SK-N-SH (cell line): Measurements from ENCODE around the gene BTBD2. TPM values are rescaled to one million over a fixed set of nuclear protein-coding genes. Genes with fewer than 3 reads are reported as not detected.

Experiments
- CTCF ChIA-PET: fragments of 300-600, 350-600 bp; formaldehyde crosslinking; extraction: SDS; loops from one replicate; lab custom pipeline; 2021; lab: Yijun Ruan, JAX
- POLR2A ChIA-PET: fragments of 350-600 bp; sonication (Branson Sonifier 250); formaldehyde crosslinking; extraction: SDS; loops from one replicate; lab custom pipeline; 2020; ENCODE audit warnings: antibody characterized with exemption, inconsistent platforms; lab: Yijun Ruan, JAX
- DNase-seq: peaks from one replicate; pipeline ENCODE4 v3.0.0; 2012
- H2AFZ ChIP-seq: fragments of 200-600 bp; sonication (generic); 2 replicates; pipeline ENCODE4 v1.8.1; 2016; ENCODE audit warnings: antibody characterized with exemption, mild to moderate bottlenecking, low read depth
- H3F3A ChIP-seq: fragments of 200-600 bp; sonication (generic); replicated peaks from 2 replicates; pipeline ENCODE3; 2016; ENCODE audit warnings: antibody characterized with exemption, mild to moderate bottlenecking; ENCODE audit not compliant: insufficient read depth
- H3K27ac ChIP-seq, 2 experiments: fragments of 200-500 bp in 1 of 2; fragments of 200-600 bp in 1 of 2; sonication (Bioruptor generic) in 1 of 2; sonication (generic), shearing (Covaris generic) in 1 of 2; 2 replicates each; pipeline versions ENCODE4 v1.5.1 to v1.6.1; 2014 to 2016; ENCODE audit warnings: low read depth in 2 of 2, inconsistent platforms in 1 of 2, low read length in 1 of 2, mild to moderate bottlenecking in 1 of 2, mixed read lengths in 1 of 2
- H3K27me3 ChIP-seq: fragments of 200-600 bp; sonication (generic), shearing (Covaris generic); 2 replicates; pipeline ENCODE4 v1.6.1; 2016; ENCODE audit warnings: mixed run types; ENCODE audit not compliant: insufficient read depth
- H3K36me3 ChIP-seq, 2 experiments: fragments of 200-500 bp in 1 of 2; fragments of 200-600 bp in 1 of 2; sonication (Bioruptor generic) in 1 of 2; sonication (generic) in 1 of 2; replicated peaks in 1 of 2; 2 replicates each; pipeline versions ENCODE3 to v1.5.1; 2014 to 2016; ENCODE audit warnings: low read length in 1 of 2, mild to moderate bottlenecking in 1 of 2; ENCODE audit not compliant: insufficient read depth in 2 of 2, control insufficient read depth in 1 of 2
- H3K4me1 ChIP-seq, 2 experiments: fragments of 200-500 bp in 1 of 2; fragments of 200-600 bp in 1 of 2; sonication (Bioruptor generic) in 1 of 2; sonication (generic), shearing (Covaris generic) in 1 of 2; 2 replicates each; pipeline versions ENCODE4 v1.5.1 to v1.6.1; 2014 to 2016; ENCODE audit warnings: low read depth in 1 of 2, low read length in 1 of 2, mixed run types in 1 of 2; ENCODE audit not compliant: insufficient read depth in 2 of 2, control insufficient read depth in 1 of 2
- H3K4me2 ChIP-seq: fragments of 200-600 bp; sonication (generic), shearing (Covaris generic); 2 replicates; pipeline ENCODE4 v1.6.1; 2017; ENCODE audit warnings: mixed run types
- H3K4me3 ChIP-seq, 2 experiments: fragments of 200-500 bp in 1 of 2; fragments of 200-600 bp in 1 of 2; sonication (Bioruptor generic) in 1 of 2; sonication (generic), shearing (Covaris generic) in 1 of 2; 2 replicates each; pipeline versions ENCODE4 v1.5.1 to v1.8.1; 2014 to 2016; ENCODE audit warnings: low read depth in 2 of 2, inconsistent platforms in 1 of 2, low read length in 1 of 2, mild to moderate bottlenecking in 1 of 2, mixed read lengths in 1 of 2, moderate library complexity in 1 of 2
- H3K79me2 ChIP-seq: fragments of 200-600 bp; sonication (generic); 2 replicates; pipeline ENCODE4 v1.8.1; 2017; ENCODE audit warnings: mild to moderate bottlenecking; ENCODE audit not compliant: insufficient read depth
- H3K9ac ChIP-seq: fragments of 200-600 bp; sonication (generic); 2 replicates; pipeline ENCODE4 v1.6.1; 2017; ENCODE audit warnings: mixed run types
- H3K9me2 ChIP-seq: fragments of 200-600 bp; sonication (generic); 2 replicates; pipeline ENCODE4 v1.6.1; 2017; ENCODE audit warnings: mixed run types
- H3K9me3 ChIP-seq: fragments of 200-600 bp; sonication (generic); 2 replicates; pipeline ENCODE4 v1.6.1; 2017; ENCODE audit warnings: mixed run types, mild to moderate bottlenecking, moderate library complexity
- H4K20me1 ChIP-seq: fragments of 200-600 bp; sonication (generic); 2 replicates; pipeline ENCODE4 v1.6.1; 2017; ENCODE audit warnings: mild to moderate bottlenecking, mixed run types; ENCODE audit not compliant: insufficient read depth
- CHD2 ChIP-seq: fragments of 150-350 bp; IDR thresholded peaks from 2 replicates; pipeline ENCODE4 v1.6.1; 2018; ENCODE audit warnings: low read length; ENCODE audit not compliant: partially characterized antibody
- EP300 ChIP-seq, 2 experiments: IDR thresholded peaks; 2 replicates each; pipeline versions ENCODE4 v1.4.0 to v1.6.1; 2012; ENCODE audit warnings: borderline replicate concordance in 1 of 2, low read depth in 1 of 2, low read length in 1 of 2
- FOSL2 ChIP-seq: IDR thresholded peaks from 2 replicates; pipeline ENCODE4 v1.4.0; 2012; ENCODE audit warnings: low read depth, mild to moderate bottlenecking, moderate library complexity, borderline replicate concordance
- GATA2 ChIP-seq: sonication (generic); formaldehyde crosslinking; IDR thresholded peaks from 2 replicates; pipeline ENCODE4 v1.5.0; 2020; ENCODE audit warnings: mild to moderate bottlenecking, missing genetic modification reagents
- MEF2A ChIP-seq: IDR thresholded peaks from 2 replicates; pipeline ENCODE4 v1.4.0; 2012; ENCODE audit warnings: low read depth, borderline replicate concordance
- NFIC ChIP-seq: IDR thresholded peaks from 2 replicates; pipeline ENCODE4 v1.4.0; 2012; ENCODE audit warnings: borderline replicate concordance
- NRF1 ChIP-seq: IDR thresholded peaks from 2 replicates; pipeline ENCODE4 v1.6.1; 2012; ENCODE audit warnings: low read depth, mild to moderate bottlenecking, low read length
- PBX3 ChIP-seq: IDR thresholded peaks from 2 replicates; pipeline ENCODE4; 2012
- POLR2AphosphoS5 ChIP-seq: IDR thresholded peaks from 2 replicates; pipeline ENCODE4 v1.6.1; 2012; ENCODE audit warnings: low read depth, low read length
- RAD21 ChIP-seq: IDR thresholded peaks from 2 replicates; pipeline ENCODE4 v1.6.1; 2012; ENCODE audit warnings: mild to moderate bottlenecking, low read length
- RXRA ChIP-seq: IDR thresholded peaks from 2 replicates; pipeline ENCODE4 v1.4.0; 2012; ENCODE audit warnings: low read depth, mild to moderate bottlenecking, borderline replicate concordance
- SIN3A ChIP-seq: IDR thresholded peaks from 2 replicates; pipeline ENCODE4 v1.6.1; 2012; ENCODE audit warnings: low read depth, mild to moderate bottlenecking, low read length, moderate library complexity, borderline replicate concordance
- TCF12 ChIP-seq: IDR thresholded peaks from 2 replicates; pipeline ENCODE4 v1.4.0; 2012
- USF1 ChIP-seq: IDR thresholded peaks from 2 replicates; pipeline ENCODE4 v1.4.0; 2012; ENCODE audit warnings: low read depth, borderline replicate concordance
- ZBTB33 ChIP-seq: IDR thresholded peaks from 2 replicates; pipeline ENCODE4 v1.4.0; 2012; ENCODE audit warnings: low read depth, borderline replicate concordance
- WGBS: methylation state at CpG from one replicate; pipeline ENCODE4 v1.1.6; 2017; ENCODE audit warnings: low lambda C conversion rate; 5-methylcytosine and 5-hydroxymethylcytosine counted together
- polyA plus RNA-seq, 3 experiments: library from polyadenylated mRNA; depleted of rRNA; stranded (reverse); fragments of >200 nt; gene quantifications; 2 replicates each; pipeline ENCODE4 v1.2.3, GENCODE V29; 2012

Gene BTBD2
- polyA plus RNA-seq, 1 of the 3 experiments (the other 2 are of a cell fraction): 66.8 TPM

GRCh38 chr19:2051773-2052704 is 36.5 kb upstream of the BTBD2 start:
- TF ChIP-seq SIN3A (no peak), USF1 (no peak), NRF1 (no peak), POLR2AphosphoS5 (no peak), RAD21 (no peak), PBX3 (no peak), NFIC (no peak), EP300 (IDR thresholded peaks at IDR 0.05; ENCODE audit: borderline replicate concordance in 1 of 2, low read depth in 1 of 2, low read length in 1 of 2) (no peak), ZBTB33 (no peak), GATA2 (CRISPR knock-in tag) (no peak), FOSL2 (no peak), CHD2 (no peak), TCF12 (no peak), RXRA (no peak), MEF2A (no peak)
- TF ChIP-seq, all 33 proteins: peak for 0
- Histone ChIP-seq H3K27ac (peak overlapping the region; percentile 37 to 88; a peak in 2 of 4 replicates), H3K9me3 (no peaks in the 10 kb centered on the region), H3K4me1 (peaks cover 31 to 61% of the 10 kb centered on the region in 2 experiments; a peak in 3 of 4 replicates), H2AFZ (peak overlapping the region; percentile 85), H3F3A (peaks cover 17% of the 10 kb centered on the region), H3K27me3 (no peaks in the 10 kb centered on the region), H3K36me3 (peaks cover 0 to 9% of the 10 kb centered on the region in 2 experiments), H3K9ac (peak overlapping the region; percentile 50), H4K20me1 (peaks cover 36% of the 10 kb centered on the region), H3K79me2 (peaks cover 37% of the 10 kb centered on the region; the same call in 1 of the 2 replicates), H3K9me2 (no peaks in the 10 kb centered on the region), H3K4me3 (no peak overlapping the region), H3K4me2 (peak overlapping the region; percentile 68)
- no peak for DNase-seq
- ChIA-PET CTCF (interaction anchor here (0.6 to 2.7 kb wide), 9 partner anchors 9 to 547 kb away, joined by 3 to 16 read pairs (median 3); no protein-coding TSS in a partner anchor), POLR2A (interaction anchor here (0.6 to 1.8 kb wide), 7 partner anchors 10 to 167 kb away, joined by 3 to 13 read pairs (median 4); partner anchors contain the start of genes ABHD17A and BTBD2)
- 80% methylated on average over 16 of the region's 18 CpGs for WGBS
